NCI-H82 (cell line): ENCODE results near the gene RFTN2.
"Not testable (repeated sequence)": the region's sequence is repeated elsewhere in the genome, so short reads cannot be mapped to it uniquely, and the experiment has no call there.

Experiments
- DNase-seq: peaks from one replicate; lab custom pipeline; 2025; lab: John Stamatoyannopoulos, UW

The RFTN2 gene

GRCh38 chr2:197674591-197674990 lies 796 bp downstream of the RFTN2 start:
- DNase-seq: no peak

DNA sequence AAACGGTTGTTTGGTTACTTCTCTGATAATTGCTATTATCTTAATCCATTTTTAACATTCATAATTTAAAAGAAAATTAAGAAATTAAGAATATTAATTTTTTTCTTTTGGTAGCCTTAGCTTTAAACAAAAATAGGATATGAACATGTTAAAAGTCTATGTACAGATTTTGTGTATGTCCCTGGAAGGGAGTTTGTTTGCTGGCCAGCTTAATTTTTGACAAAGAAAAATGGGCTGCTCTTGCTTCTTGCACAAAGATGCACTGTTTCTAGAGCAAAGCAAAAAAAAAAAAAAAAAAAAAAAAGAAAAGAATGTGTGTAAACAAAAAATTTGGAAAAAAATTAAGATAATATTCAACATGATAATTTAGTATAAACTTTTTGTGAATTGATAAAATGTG lies 1.3 kb downstream of the RFTN2 start:
- no peak for DNase-seq

DNA sequence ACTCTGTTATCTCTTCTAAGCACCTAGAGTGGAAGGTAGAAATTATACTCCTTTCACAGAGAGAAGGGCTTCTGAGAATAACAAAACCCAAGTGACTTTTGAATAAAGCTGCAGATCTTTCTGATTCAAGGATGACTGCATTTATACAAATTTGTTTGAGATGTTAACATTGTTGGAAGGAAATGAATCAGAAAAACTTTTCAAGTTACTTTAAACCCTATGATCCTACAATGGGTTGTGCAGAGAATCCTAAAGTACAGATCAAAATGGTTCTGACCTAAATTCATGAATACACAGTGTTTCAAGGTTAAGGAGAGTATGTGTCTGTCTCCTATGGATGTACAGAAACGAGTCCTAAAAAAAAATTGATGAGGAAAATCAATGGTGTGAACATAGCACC lies 1.8 kb downstream of the RFTN2 start:
- no peak for DNase-seq

DNA sequence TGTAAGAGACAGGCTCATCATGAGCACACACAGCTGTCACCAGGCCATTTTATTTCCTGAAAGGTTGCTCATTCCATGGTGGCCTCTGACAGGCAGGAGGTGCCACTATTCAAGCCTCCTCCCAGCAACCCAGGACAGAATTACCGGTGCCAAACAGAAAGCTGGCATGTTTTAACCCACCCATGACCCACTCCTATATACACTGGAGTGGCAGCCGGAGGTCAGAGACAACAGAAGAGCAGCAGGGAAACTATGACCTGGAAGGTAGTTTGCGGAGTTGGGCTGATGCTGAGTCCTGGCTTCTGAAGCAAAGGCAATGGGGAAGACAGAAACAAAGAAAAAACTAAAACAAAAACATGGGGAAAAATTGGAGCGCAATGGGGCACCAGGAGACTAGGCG lies 2.3 kb downstream of the RFTN2 start:
- no peak for DNase-seq

DNA sequence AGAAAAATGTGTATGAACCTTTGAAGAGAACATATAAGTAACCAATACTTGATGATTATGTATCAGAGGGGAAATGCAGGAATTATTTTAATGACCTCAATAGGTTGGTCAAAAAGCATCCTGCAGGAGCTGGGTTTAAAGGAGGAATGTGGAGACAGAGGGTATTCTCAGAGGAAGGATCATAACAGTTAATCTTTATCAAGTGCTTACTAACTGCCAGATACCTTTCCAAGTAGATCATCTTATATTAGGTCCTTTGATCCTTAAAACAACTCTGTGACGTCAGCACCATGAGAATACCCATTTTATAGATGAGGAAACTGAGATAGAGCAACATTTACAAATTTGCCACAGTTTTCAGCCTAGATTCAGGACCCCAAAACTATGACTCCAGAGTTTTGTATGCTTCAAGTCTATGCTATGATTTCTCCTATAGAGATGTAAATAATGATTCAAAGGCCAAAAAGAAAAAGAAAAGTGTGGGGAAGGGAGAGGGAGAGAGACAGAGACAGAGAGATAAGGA lies 3.0 kb downstream of the RFTN2 start:
- DNase-seq: no peak

DNA sequence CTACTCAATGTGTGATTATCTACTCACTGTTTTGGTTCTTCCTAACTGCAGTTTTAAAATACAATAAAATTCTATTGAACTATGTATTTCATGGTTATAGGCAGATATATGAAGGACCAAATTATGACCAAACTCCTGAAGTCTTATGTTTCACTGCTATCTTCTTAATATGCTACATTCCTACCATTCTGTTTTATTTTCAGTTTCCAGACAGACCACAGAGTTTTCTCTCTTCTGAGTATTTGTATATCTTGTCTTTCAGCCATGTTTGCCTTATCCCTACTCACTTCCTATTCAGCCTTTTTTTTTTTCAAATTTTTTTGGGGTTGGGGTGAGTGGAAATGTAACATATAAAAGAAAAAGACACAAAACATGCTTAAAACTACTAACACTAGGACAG lies 6.3 kb downstream of the RFTN2 start:
- no peak for DNase-seq

DNA sequence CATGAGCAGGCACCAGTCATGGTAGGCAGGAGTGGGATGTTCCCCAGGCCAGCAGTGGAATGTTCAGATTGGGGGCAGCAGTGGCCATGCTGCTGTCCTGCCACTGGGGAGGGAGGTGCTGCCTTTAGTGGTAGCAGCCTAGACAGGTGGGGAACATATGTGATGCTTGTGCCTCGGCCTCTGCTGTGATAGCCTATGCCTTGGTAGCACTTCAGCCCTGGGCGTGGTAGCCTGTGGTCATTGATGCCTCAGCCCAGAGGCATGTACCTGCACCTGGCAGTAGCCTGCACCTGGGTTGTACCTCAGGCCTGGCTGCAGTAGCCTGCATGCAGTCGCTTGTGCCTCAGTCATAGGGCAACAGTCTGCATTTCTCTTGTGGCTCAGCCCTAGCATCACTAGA lies 7.1 kb downstream of the RFTN2 start:
- no peak for DNase-seq

DNA sequence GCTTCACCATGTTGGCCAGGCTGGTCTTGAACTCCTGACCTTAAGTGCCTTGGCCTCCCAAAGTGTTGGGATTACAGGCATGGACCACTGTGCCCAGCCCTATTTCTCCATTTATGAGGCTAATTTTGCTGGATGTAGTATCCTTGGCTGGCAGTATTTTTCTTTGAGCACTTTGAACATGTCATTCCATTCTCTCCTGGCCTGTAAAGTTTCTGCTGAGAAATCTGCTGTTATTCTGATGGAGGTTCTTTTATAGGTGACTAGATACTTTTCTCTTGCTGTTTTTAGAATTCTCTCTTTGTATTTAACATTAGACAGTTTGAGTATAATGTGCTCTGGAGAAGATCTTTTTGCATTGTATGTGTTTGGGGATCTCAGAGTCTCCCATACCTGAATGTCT lies 9.1 kb downstream of the RFTN2 start:
- no peak for DNase-seq

DNA sequence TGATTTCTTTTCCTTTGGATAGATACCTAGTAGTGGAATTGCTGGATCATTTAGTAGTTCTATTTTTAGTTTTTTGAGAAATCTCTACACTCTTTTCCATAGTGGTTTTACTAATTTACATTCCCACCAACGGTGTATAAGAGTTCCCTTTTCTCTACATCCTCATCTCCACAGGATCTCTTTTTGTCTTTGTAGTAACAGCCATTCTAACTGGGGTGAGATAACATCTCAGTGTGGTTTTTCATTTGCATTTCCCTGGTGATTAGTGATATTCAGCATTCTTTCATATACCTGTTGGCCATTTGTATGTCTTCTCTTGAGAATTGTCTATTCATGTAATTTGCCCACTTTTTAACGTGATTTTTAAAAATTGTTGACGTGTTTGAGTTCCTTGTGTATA lies 13.8 kb downstream of the RFTN2 start:
- no peak for DNase-seq

DNA sequence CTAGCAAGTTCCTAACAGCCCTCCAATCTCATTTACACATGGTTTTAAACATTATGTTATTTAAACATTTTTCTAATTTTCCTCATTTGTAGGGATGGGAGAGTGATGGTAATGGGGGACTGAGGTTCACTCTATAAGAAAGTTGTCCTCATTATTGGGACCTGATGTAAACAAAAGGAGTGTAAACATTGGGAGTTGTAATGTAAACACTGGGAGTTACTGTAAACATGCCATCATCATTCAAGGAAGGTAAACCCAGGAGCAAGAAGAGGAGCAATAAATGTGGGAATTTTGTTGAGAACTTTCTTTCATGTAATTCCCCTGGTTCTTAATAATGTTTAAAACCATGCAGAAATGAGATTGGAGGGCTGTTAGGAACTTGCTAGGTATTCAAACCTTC lies 17.8 kb downstream of the RFTN2 start:
- DNase-seq: no peak

- DNase-seq: peak; percentile 15
Observed at GRCh38 chr2:197647961-197648690, 27.3 kb downstream of the RFTN2 start.

GRCh38 chr2:197641666-197642065 lies 33.7 kb downstream of the RFTN2 start:
- no peak for DNase-seq

GRCh38 chr2:197640571-197641122 lies 34.7 kb downstream of the RFTN2 start:
- DNase-seq: not testable (repeated sequence)

DNA sequence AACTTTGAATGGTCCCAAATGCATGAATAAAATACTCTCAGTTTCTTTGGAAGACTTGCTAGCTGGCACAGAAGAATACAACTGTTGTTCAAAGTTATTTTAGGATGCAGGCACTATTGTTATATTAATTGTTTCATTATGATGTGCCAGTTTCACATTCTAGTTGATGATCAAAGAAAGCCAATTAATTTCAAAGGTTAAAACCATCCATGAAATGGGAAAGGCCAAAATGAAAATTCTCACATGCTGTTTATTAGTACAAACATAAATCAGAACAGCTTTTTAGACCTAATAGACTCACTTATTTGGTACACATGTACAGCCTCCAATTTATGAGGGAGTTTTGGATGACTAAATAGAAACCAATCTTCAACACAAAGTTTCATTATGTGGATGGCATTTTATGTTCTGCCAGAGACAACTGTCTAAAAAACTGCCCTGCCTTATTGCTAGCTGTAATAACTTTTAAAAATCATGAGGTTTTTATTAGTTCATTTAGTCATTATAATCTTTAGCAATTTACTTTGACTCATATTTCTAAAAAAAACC lies 42.2 kb downstream of the RFTN2 start:
- DNase-seq: no peak

- no peak for DNase-seq
Observed at GRCh38 chr2:197628043-197628500, 47.3 kb downstream of the RFTN2 start.

DNA sequence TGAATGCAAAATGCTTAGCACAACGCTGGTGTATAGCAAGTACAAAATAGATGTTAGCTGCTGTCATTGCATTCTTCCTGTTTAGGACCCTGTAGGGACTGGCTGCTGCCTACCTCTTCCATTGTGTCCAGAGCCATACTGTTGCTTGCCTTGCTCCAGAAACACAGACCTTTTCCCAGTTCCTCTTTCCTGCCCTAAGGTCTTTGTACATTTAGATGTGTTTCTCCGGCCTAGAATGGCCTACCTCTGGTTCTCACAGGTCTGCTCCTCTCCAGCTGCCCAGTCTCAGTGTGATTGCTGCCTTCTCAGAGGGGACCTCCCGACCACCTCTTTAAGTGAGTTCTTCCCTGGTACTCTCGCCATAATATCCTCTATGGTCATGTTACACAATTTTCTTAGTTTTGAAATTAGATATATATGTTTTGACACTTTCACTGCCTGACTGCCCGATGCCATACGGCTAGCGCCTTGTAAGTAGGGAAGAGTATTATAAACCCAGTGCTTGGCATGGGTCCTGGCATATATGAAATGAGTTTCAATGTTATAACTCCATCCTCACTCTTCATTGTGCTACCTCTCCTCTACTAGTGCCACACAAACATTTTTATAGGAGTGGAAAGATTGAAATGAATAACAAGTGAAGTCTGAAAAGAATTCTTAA lies 48.3 kb downstream of the RFTN2 start:
- no peak for DNase-seq

GRCh38 chr2:197620133-197620532 lies 55.3 kb downstream of the RFTN2 start:
- DNase-seq: no peak

GRCh38 chr2:197615016-197615652 lies 60.3 kb downstream of the RFTN2 start:
- no peak for DNase-seq

DNA sequence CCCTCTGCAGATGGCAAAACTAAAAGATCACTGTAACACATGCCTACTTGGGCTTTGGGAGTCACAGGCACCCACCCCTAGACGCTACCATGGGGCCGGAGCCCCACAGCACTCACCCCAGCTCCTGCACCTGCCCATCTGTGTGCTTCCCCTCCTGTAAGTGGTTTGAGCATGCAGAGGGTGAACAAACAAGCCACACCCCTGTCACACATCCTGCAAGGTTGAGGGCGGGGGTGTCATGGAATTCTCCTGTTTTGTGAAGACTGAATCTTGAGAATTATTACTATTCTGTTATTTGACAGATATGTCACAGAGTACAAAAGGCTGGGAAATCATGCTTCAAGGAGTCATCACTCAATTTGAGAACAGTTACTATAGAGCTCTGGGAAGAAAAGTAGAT lies 60.9 kb downstream of the RFTN2 start:
- DNase-seq: peak; percentile 43

- DNase-seq: no peak
Observed at GRCh38 chr2:197613509-197613987, 61.8 kb downstream of the RFTN2 start.

GRCh38 chr2:197606180-197606579 lies 69.2 kb downstream of the RFTN2 start:
- DNase-seq: no peak
